Measurements from ENCODE around the gene PLCL1.

The PLCL1 gene

GRCh38 chr2:197954328-197954727 is 149.9 kb downstream of the PLCL1 start:
- DNase-seq (ENCODE audit: low spot score): no peak

GRCh38 chr2:197958592-197959150 is 154.3 kb downstream of the PLCL1 start:
- DNase-seq (ENCODE audit: low spot score): no peak

- no peak for DNase-seq (ENCODE audit: low spot score)
Measured at GRCh38 chr2:197959383-197959782, 155.0 kb downstream of the PLCL1 start.

GRCh38 chr2:197960786-197961185 is 156.4 kb downstream of the PLCL1 start:
- DNase-seq (ENCODE audit: low spot score): no peak

GRCh38 chr2:197964720-197965119 is 160.3 kb downstream of the PLCL1 start:
- no peak for DNase-seq (ENCODE audit: low spot score)

GRCh38 chr2:197965756-197966155 is 161.4 kb downstream of the PLCL1 start:
- no peak for DNase-seq (ENCODE audit: low spot score)

- no peak for DNase-seq (ENCODE audit: low spot score)
Measured at GRCh38 chr2:197969391-197969893, 165.0 kb downstream of the PLCL1 start.

GRCh38 chr2:197972061-197972460 is 167.7 kb downstream of the PLCL1 start:
- DNase-seq (ENCODE audit: low spot score): no peak

GRCh38 chr2:197972587-197972986 is 168.2 kb downstream of the PLCL1 start:
- no peak for DNase-seq (ENCODE audit: low spot score)

- DNase-seq (ENCODE audit: low spot score): no peak
Measured at GRCh38 chr2:197973772-197974171, 169.4 kb downstream of the PLCL1 start.

GRCh38 chr2:197975931-197976519 is 171.6 kb downstream of the PLCL1 start:
- no peak for DNase-seq (ENCODE audit: low spot score)

GRCh38 chr2:197978971-197979370 is 174.6 kb downstream of the PLCL1 start:
- DNase-seq (ENCODE audit: low spot score): no peak

- no peak for DNase-seq (ENCODE audit: low spot score)
Measured at GRCh38 chr2:197982565-197982964, 178.2 kb downstream of the PLCL1 start.

GRCh38 chr2:197985029-197985638 is 180.7 kb downstream of the PLCL1 start:
- DNase-seq (ENCODE audit: low spot score): no peak

- DNase-seq (ENCODE audit: low spot score): no peak
Measured at GRCh38 chr2:197986977-197987376, 182.6 kb downstream of the PLCL1 start.

- DNase-seq (ENCODE audit: low spot score): no peak
Measured at GRCh38 chr2:197990356-197990755, 186.0 kb downstream of the PLCL1 start.

GRCh38 chr2:197992482-197993133 is 188.2 kb downstream of the PLCL1 start:
- DNase-seq (ENCODE audit: low spot score): no peak

- DNase-seq (ENCODE audit: low spot score): no peak
Measured at GRCh38 chr2:197993363-197993762, 189.0 kb downstream of the PLCL1 start.

GRCh38 chr2:197993830-197994229 is 189.4 kb downstream of the PLCL1 start:
- DNase-seq (ENCODE audit: low spot score): no peak

GRCh38 chr2:197994751-197995150 is 190.4 kb downstream of the PLCL1 start:
- no peak for DNase-seq (ENCODE audit: low spot score)

- no peak for DNase-seq (ENCODE audit: low spot score)
Measured at GRCh38 chr2:197996583-197996982, 192.2 kb downstream of the PLCL1 start.

- DNase-seq (ENCODE audit: low spot score): no peak
Measured at GRCh38 chr2:197997083-197997541, 192.7 kb downstream of the PLCL1 start.

GRCh38 chr2:197998702-197999101 is 194.3 kb downstream of the PLCL1 start:
- no peak for DNase-seq (ENCODE audit: low spot score)
